Activated naive CD4-positive, alpha-beta T cell treated with Interleukin-2 at 50 U/mL for 16 hours (primary cell): ENCODE measurements around the gene IGF2R.
A peak's percentile ranks its signal among the peaks of the same experiment; 100 is the strongest.

Experiments
- DNase-seq: peaks from one replicate; pipeline ENCODE4 v3.0.0-alpha.2; 2020

IGF2R gene

GRCh38 chr6:159977904-159978268, 9.0 kb downstream of the IGF2R start:
- no peak for DNase-seq

DNA sequence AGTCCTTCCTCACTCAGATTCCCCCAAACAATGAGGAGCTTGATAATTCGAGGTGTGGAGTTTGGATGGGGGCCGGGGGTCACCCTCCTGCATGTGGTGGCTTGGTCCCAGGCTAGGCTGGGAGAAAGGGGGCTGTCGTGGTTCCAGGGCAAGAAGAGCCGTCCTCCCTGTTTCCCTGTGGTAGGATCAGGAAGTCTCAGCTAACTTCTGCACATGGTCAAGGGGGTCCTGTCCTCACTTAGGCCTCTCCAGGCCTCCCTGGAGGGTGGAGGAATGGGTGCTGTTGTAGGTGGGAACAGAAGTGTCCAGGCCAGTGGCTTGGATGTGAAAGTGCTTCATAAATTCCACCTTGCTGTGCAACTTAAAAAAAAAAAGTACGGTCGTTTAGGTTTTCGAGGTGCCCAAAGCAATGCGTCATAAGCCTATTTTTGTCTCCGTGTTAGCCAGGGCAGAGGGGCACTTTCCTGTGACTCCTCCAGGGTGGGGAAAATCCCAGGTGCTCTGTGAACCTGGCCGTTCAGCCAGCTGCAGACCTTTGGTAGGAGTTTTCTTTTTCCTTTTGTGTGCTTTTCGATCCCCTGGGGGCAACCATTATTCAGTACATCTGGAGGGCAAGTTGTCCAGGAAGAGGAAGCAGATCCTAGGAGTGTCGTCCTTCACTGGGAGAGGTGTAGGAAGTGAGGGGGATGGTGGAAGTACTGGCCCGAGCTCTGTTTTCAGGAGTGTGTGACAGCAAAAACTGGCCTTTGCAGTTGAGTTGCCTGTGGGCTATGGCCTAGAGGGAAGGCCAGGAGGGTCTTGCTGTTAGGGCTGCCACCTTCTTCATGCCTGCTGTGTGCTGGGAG, 9.6 kb downstream of the IGF2R start:
- DNase-seq: peak; percentile 59

DNA sequence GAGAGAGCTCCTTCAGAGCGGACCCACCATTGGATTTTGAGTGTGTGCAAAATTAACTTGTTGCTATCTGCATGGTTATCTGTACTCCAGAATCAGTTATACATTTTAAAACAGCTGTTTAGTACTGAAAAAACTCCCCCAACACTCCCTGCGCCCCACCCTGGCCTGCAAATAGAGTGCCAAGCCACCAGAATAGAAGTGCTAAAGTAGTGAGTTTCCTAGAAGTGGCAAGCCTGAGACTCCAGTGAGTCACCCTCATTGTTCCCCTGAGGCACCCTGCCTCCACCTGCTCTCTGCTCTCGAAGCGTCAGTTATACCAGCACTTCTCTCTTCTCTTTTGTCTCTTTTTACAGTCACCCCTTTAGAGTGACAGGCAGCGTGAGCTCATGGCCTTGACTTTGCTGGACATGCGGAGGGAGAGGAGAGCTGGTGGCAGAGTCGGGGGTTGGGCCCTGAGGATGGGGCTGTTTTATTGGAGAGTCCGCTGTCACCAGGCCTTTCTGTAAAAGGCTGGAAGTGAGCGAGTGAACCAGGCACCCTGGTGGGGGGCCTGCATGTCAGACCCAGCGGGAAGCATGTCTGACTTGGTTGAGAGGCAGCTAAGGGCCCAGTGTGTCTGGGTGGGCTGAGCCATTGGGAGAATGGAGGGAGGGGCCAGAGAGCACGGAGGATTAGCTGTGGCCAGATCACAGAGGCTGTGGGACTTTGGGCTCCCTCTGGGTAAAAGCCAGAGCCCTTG, 10.4 kb downstream of the IGF2R start:
- peak; percentile 70 for DNase-seq

- DNase-seq: no peak
Measured at GRCh38 chr6:159980474-159980873, 11.6 kb downstream of the IGF2R start.

DNA sequence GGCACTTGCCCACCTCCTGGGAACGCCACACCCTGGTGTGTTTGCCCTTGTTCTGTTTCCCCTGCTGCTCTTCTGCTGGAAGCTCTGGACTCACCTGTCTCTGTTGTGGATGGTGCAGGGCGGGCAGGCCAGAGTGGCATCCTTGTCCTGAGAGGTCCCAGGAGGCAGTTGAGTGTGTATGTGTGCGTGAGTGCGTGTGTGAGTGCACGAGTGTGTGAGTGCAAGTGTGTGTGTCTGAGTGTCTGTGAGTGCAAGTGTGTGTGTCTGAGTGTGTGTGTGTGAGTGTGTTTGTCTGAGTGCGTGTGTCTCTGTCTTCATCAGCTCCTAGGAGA, 12.2 kb downstream of the IGF2R start:
- DNase-seq: no peak

DNA sequence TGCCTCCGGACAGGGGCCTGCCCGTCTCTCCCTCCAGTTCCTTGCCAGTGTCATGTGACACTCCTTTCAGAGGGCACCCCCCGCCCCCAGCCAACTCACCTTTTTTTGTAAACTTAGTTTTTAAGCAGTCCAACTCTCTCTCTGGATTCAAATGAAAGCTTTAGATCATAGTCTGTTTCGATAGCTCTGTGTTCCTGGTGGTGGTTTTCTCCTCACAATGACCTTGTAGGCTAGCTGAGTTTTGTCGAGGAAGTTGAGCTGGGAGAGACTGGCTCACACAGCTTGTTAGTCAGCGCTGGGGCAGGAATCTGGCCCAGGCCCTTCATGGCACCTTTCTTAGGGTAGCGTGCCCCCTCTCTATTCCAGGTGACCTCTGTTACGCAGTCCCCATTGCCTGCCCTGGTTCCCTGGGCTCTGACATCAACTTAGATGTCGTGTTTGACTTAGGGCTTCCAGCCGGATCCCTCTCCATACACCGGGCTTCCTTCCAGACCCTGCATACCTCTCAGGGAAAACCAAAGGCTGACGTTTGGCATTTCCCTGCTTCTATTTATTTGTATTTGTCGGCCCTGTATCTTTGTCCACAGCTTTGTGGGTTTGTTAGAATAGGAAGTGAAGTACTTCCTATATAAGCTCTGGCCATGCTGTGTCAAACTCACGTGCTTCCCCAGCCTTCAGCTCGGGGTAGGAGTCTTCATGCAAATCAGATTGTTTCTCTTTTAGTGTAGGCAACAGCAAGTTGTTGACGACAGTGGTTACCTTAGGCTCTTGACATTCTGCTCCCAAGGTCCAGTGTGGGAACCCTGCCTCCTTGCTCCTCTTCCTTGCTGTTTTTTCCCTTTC, 12.7 kb downstream of the IGF2R start:
- DNase-seq: peak; percentile 48

DNA sequence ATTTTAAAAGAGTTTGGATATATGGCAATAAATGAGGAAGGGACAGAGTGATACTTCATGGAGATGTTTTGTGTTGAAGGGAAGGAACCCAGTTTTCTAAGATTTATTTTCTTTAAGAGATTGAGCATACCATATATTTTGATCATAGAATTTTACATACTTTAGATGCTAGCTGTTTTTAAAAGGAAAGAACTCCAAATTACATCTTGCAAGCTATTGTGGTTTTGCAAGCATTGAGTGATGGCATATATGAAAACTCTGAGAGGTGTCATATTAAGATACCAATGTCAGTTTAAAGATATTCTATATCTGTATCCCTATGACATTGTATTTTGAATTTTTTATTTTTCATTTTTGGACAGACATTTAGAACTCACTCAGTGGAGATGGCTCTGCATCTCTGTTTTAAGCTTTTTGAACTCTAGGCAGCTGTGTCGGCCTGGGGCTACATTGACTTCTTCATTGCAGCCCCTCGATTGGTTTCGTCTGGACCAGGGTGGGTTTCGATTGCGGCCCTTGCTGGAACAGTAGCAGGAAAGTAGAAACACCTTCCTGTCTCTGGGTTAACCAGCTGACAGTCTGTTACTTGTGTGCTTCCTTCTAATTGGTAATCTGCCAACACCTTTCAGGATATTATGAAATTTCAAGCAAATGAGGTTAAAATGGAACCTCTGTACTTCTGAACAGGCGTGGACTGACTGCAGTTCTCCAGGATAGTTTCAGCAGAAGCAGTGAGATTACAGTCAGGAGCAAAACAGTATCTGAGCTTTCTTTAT, 14.0 kb downstream of the IGF2R start:
- no peak for DNase-seq

DNA sequence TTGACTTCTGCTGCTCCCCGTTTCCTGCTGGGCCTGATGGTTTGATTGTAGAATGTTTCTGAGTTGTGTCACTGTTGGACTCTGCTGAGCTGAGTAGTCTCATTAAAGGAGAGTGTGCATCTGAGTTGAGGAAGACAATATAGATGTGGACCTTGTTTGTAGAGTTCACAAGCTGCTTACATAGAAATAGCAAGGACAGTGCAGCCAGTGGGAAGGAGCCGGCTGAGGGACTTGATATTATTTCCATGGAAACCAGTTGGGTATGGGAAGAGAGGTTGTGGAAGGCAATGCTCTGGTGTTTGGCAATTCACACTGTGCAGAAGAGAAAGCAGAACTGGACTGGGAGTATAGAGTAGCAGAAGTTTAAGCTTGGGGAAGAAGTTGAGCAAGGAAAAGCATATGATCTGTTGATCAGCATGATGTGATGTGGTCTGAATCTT, 14.8 kb downstream of the IGF2R start:
- no peak for DNase-seq

GRCh38 chr6:159984268-159984786, 15.4 kb downstream of the IGF2R start:
- DNase-seq: no peak

DNA sequence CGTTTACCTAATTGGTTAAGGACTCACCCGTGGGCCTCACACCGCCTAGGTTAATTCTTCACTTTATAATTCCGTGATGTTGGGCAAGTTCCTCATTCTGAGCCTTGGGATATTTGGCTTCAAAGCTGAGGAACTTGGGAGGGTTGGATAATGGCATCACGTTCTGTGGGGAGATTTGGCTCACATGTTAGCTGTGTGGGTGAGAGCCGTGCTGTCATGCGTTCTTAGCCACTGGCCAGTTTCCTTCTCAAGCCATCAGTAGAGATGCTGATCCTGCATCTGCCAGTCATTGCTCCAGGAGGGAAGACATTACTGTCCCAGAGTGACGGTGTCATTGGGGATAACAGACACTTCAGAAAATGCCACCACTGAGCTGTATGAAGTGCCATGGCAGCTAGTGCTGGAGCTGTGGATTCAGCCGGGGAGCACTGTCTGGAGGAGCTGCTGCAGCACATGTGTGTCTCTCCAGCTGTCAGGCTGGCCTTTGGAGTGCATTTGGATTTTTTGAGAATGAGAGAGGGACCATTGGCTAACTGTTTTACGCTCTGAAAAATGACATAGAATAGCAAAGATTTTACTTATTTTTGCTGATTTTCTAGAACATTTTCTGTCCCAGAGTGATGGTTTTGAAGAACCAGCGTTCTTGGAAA, 16.5 kb downstream of the IGF2R start:
- no peak for DNase-seq

DNA sequence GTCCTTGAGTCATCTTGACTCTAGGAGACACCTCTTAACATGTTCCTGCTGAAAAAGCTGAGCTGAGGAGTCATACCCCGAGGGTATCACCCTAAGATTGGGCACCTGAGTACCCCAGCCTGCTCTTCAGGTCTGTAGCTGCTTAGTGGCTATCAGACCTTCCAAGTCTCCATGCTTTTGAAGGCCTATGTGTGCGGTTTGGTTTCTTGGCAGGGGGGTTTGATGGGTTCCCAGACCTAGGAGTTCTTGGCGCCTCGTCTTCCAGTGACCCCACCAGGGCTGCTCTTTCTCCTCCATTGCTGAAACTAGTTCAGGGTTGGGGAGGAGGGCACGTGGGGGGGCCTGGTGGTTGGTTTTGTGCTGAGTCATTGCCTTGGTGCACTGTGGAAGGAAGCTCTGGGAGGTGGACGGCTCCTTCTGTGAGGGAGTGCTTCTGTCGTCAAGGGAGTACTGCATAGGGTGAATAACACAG, 20.1 kb downstream of the IGF2R start:
- DNase-seq: no peak

DNA sequence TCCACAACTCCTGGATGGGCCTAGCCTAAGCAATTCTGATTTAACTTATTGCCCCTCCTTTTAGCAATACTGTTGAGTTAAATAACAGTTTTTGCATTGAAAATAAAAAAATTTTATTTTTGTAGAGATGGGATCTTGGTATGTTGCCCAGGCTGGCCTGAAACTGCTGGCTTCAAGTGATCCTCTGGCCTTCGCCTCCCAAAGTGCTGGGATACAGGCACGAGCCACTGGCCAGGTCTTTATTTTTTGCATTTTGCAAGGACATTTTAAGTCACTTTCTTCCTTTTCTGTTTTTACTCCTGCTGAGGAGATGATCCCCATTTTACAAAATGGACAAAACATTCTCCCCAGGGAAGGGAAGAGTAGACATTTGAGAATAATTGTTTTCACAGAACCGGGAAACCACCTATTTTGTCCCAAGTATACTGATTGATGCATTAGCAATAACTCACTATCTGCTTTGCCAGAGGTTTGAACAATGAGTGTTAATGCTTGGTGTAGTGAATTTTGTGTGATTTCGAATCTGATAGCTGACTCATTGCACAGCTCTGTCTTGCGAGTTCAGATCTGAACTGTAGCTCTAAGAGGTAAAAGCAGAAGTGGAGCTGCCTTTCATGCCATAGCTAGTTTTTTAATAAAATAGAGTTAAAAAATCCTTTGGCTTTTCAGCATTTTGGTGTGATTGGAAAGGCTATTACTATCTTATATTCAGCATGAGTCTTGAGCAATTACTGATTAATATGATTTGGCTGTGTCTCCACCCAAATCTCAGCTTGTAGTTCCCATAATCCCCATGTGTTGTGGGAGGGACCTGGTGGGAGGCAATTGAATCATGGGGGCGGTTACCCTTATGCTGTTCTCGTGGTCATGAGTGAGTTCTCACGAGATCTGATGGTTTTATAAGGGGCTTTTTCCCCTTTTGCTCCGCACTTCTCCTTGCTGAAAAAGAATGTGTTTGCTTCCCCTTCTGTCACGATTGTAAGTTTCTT, 20.9 kb downstream of the IGF2R start:
- no peak for DNase-seq

- DNase-seq: no peak
Measured at GRCh38 chr6:159992366-159992765, 23.5 kb downstream of the IGF2R start.

DNA sequence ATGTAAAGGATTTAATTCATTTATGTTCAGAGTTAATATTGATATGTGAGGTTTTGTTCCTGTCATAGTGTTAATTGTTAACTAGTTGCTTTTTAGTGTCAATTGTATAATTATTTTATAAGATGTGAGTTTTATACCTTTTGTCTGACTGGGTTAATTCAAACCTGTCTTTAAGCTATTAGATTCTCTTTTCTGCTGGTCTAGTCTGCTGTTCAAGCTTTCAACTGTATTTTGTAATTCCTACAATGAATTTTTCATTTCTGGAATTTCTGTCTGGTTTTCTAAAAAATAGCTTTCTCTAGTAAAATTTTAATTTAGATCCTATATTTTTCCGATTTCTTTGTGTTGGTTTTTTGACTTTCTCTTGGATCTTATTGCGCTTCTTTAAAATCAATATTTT, 26.5 kb downstream of the IGF2R start:
- DNase-seq: no peak

DNA sequence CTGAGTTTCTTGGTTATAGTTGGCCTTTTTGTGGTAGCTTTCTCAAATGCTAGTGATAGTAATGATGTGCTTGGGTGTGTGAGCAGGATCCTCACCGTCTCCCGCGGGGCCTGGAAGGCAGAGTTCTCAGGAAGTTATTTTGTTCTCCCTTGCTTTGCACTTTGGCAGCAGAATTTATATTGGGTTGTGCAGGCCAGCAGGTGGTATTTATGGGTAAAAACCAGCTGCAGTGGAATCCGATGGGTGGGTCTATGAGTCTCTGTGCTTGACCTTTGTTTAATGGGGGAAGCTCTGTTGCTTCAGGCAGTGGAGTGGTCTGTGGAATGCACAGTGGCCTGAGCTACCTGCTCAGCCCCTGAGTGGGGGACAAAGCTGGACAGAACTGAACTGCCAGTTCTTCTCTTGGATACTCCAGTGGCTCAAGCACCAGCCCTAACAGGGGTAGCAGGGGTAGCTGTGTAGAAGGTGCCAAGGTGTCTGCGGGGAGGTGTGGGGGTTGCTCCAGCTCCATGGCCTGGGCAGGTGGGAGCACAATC, 27.3 kb downstream of the IGF2R start:
- no peak for DNase-seq

DNA sequence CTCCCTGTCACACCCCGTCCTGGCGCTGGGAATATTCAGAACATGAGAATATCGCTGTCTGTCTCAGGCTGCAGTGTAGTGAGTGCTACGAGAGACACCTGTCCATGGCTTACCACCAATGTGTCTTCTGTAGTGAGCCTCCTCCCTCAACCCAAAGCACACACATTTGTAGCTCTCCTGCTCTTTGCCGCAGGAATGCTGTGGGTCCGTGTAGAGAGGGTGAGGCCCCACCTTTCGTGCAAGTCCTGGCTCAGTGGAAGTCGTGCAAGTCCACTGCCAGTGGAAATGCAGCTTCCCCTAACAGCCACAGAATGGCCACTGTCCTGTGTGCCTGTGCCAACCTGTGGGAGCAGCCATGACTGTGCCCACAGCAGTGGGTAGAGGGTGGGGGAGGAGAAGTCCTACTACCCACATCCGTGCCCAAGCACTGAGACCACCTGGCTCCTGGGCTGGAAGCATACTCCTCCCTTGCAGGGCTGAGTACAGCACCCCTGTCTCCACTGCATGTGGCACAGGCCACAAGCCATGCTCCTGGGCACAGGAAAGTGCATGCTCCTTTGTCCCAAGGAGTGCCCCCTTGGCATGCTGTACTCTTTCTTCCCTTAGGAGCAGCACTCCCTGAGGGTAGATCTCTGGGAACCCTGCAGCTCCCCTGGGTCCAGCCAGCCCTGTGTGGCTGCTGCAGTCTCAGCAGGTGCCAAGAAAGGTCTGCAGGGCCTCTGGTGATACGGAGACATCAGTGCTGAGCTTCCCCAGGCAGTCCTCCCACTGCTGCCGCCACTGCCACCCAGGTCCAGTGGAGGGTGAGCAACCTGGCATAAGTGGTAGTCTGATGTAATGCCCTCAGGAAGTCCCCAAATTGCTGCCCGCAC, 28.0 kb downstream of the IGF2R start:
- DNase-seq: no peak

DNA sequence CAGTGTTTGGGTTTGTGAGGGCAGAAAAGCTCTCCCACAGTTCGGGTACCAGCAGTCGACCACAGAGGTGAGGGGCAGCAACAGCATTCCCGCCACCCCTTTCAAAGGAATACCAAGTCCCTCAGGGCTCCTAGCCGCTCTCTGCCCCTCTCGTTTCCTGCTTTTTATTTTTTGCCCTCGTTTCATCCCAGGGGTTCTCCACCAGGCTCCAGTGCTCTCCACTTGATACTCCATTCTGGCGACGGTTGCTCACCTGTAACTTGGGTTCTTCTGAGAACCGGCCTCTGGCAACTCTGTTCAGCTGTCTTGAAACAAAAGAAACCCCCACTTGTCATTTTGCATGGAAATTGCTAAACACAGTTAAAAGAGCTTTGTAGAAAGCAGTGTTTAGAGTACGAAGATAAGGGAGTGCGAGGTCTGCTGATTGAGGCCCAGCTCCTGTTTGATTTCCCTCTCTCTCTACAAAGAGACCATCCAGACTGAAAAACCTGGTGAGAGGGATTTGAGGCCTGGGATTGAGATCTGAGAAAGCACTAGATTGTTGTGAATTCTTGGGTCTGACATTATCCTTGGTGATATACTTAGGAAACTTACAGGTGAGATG, 28.7 kb downstream of the IGF2R start:
- DNase-seq: no peak

DNA sequence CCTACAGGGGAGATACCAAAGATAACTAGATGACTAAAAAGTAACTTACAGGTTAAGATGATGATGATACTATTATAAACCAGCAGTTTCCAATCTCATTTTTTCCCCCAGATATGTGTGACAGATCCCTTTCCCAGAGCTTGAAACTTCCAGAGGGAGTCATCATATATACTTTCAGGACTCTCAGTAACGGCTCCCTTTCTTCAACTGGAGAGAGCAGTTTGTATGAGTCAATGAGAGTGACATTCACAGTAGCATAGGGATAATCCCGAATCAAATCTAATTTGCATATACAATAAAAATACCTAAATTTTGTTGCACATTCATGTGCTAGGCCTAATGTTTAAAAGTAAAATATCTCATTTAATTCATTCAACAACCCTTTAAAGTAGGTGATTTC, 29.7 kb downstream of the IGF2R start:
- DNase-seq: no peak

DNA sequence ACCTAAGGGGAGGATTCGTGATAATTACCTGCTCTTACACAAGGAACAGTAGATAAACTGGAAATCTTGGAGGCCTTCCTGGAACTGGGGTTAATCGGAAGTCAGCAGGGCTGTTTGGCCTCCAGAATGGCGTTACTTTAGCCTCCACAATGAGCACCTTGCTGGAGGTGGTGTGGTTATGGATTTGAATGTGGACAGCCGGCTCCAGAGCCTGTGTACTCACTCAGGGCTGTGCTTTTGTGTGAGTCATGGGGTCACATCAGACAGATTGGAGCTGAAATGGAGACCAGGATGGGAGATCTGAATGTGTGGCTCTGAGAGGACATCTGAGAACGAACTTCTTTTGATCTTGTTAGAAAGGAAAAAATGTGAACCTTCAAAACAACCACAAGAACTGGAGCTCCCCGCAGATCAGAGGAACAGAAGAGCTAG, 30.4 kb downstream of the IGF2R start:
- DNase-seq: no peak
